B cell (primary cell): ENCODE measurements around the gene BLOC1S3. TPM values are rescaled to one million over a fixed set of nuclear protein-coding genes. Genes with fewer than 3 reads are reported as not detected.

ENCODE experiments used
- ATAC-seq: fragments of 200-7000 bp; cut with Tn5 transposase; one replicate; pipeline ENCODE4 v1.10.0; 2021; ENCODE audit warnings: low read depth, mild to moderate bottlenecking, moderate number of reproducible peaks, moderate library complexity
- CTCF ChIA-PET: fragments of 350-600 bp; sonication (Branson Sonifier 250); formaldehyde crosslinking; loops from one replicate; lab custom pipeline; 2021; ENCODE audit warnings: antibody characterized with exemption, inconsistent platforms; lab: Charles Lee
- POLR2A ChIA-PET: fragments of 350-600 bp; sonication (Branson Sonifier 250); formaldehyde crosslinking; loops from one replicate; lab custom pipeline; 2021; ENCODE audit warnings: antibody characterized with exemption; lab: Charles Lee
- DNase-seq: peaks from one replicate; pipeline ENCODE4 v3.0.0; 2013
- H2AFZ ChIP-seq: 2 replicates; pipeline ENCODE4 v1.6.1; 2012; ENCODE audit warnings: mild to moderate bottlenecking, low read depth, low read length; ENCODE audit not compliant: insufficient read depth, poor library complexity, severe bottlenecking
- H3K27ac ChIP-seq, 2 donors: 1 replicate in 1 of 2; 2 replicates in 1 of 2; pipeline ENCODE4 v1.5.1; 2012 to 2013; ENCODE audit warnings: low read length in 2 of 2, mild to moderate bottlenecking in 2 of 2, moderate library complexity in 1 of 2
- H3K27me3 ChIP-seq, 4 experiments: fragments of 200-600 bp in 1 of 4; sonication (generic) in 1 of 4; replicated peaks in 1 of 4; 1 replicate in 2 of 4; 2 replicates in 2 of 4; pipeline versions ENCODE4 v1.6.1 to v1.7.0; 2013 to 2016; ENCODE audit warnings: low read length in 3 of 4, mild to moderate bottlenecking in 2 of 4, mixed read lengths in 1 of 4, moderate library complexity in 1 of 4; ENCODE audit not compliant: insufficient read depth in 4 of 4, control insufficient read depth in 3 of 4; ENCODE audit errors: control extremely low read depth in 1 of 4
- H3K36me3 ChIP-seq, 2 experiments: replicated peaks in 1 of 2; 1 replicate in 1 of 2; 2 replicates in 1 of 2; pipeline versions ENCODE4 v1.6.1 to v1.7.1; 2013; ENCODE audit warnings: low read length in 1 of 2; ENCODE audit not compliant: insufficient read depth in 2 of 2, control insufficient read depth in 1 of 2; ENCODE audit errors: control extremely low read depth in 1 of 2, extremely low read depth in 1 of 2
- H3K4me1 ChIP-seq, 2 donors: fragments of 200-600 bp in 1 of 2; sonication (generic) in 1 of 2; 1 replicate in 1 of 2; 2 replicates in 1 of 2; pipeline versions ENCODE4 v1.5.1 to v1.6.1; 2013 to 2017; ENCODE audit warnings: low read length in 2 of 2; ENCODE audit not compliant: control insufficient read depth in 2 of 2, insufficient read depth in 2 of 2
- H3K4me2 ChIP-seq: replicated peaks from 2 replicates; pipeline ENCODE3; 2012; ENCODE audit warnings: mild to moderate bottlenecking, low read depth, low read length; ENCODE audit not compliant: poor library complexity, severe bottlenecking
- H3K4me3 ChIP-seq, 5 experiments: fragments of 200-600 bp in 1 of 5; sonication (generic) in 1 of 5; 1 replicate in 3 of 5; 2 replicates in 2 of 5; pipeline versions ENCODE4 v1.5.1 to v1.7.0; 2011 to 2016; ENCODE audit warnings: low read length in 4 of 5, mild to moderate bottlenecking in 4 of 5, low read depth in 2 of 5, control low read depth in 1 of 5, moderate library complexity in 1 of 5; ENCODE audit not compliant: insufficient read depth in 1 of 5; ENCODE audit errors: control extremely low read depth in 1 of 5, extremely low read depth in 1 of 5
- H3K79me2 ChIP-seq: fragments of 200-600 bp; sonication (generic); one replicate; pipeline ENCODE4 v1.6.0; 2016; ENCODE audit warnings: low read length; ENCODE audit not compliant: control insufficient read depth, insufficient read depth
- H3K9ac ChIP-seq: fragments of 200-600 bp; sonication (generic); 2 replicates; pipeline ENCODE4 v1.6.1; 2017; ENCODE audit warnings: mild to moderate bottlenecking, low read length, moderate library complexity
- H3K9me3 ChIP-seq, 3 donors: one replicate each; pipeline versions ENCODE4 v1.6.1 to v1.7.1; 2013; ENCODE audit warnings: low read length in 2 of 3; ENCODE audit not compliant: control insufficient read depth in 2 of 3, insufficient read depth in 1 of 3; ENCODE audit errors: control extremely low read depth in 1 of 3
- H4K20me1 ChIP-seq: 2 replicates; pipeline ENCODE4 v1.6.0; 2012; ENCODE audit warnings: mild to moderate bottlenecking, low read length; ENCODE audit not compliant: insufficient read depth, control insufficient read depth, poor library complexity, severe bottlenecking
- H3K27ac Mint-ChIP-seq: one replicate; pipeline ENCODE4 v1.8.0; 2021; ENCODE audit warnings: mixed read lengths
- H3K27me3 Mint-ChIP-seq: one replicate; pipeline ENCODE4 v1.8.0; 2021; ENCODE audit warnings: mixed read lengths
- H3K4me1 Mint-ChIP-seq: one replicate; pipeline ENCODE4 v1.8.0; 2021; ENCODE audit warnings: mixed read lengths
- H3K4me3 Mint-ChIP-seq: one replicate; pipeline ENCODE4 v1.8.0; 2021; ENCODE audit warnings: mixed read lengths
- H3K9me3 Mint-ChIP-seq: one replicate; pipeline ENCODE4 v1.8.0; 2022; ENCODE audit warnings: mixed read lengths; ENCODE audit not compliant: insufficient read depth
- CTCF ChIP-seq: fragments of 200-600 bp; IDR thresholded peaks from one replicate; pipeline ENCODE4 v1.8.0; 2022; ENCODE audit warnings: antibody characterized with exemption, mild to moderate bottlenecking
- EZH2 ChIP-seq: IDR thresholded peaks from 2 replicates; pipeline ENCODE4 v1.6.1; 2012; ENCODE audit warnings: borderline replicate concordance, low read depth, mild to moderate bottlenecking, moderate library complexity, low read length; ENCODE audit not compliant: insufficient read depth, poor library complexity, severe bottlenecking
- WGBS: methylation state at CpG from one replicate; pipeline ENCODE4 v1.1.5; 2013; ENCODE audit warnings: missing lambda C conversion rate; ENCODE audit not compliant: insufficient coverage; 5-methylcytosine and 5-hydroxymethylcytosine counted together
- intact Hi-C: fragments of 100-400 bp; cut with micrococcal nuclease; formaldehyde crosslinking; loops from one replicate; pipeline ENCODE4 v1.10.0; 2022
- polyA plus RNA-seq: library from polyadenylated mRNA; depleted of rRNA; stranded (reverse); fragments of >200 nt; gene quantifications from 2 replicates; pipeline ENCODE4 v1.2.3, GENCODE V29; 2012
- total RNA-seq, 2 donors: library from RNA; stranded (reverse); fragments of 120-200 nt in 1 of 2; gene quantifications; 1 replicate in 1 of 2; 2 replicates in 1 of 2; pipeline versions ENCODE4 v1.2.3 to v1.2.4, GENCODE V29; 2013 to 2022

BLOC1S3 gene
- total and polyA plus RNA-seq, 2 donors (not counting 1 experiment from before 2014, with no cell fraction given): 7.2 to 21.1 TPM

GRCh38 chr19:45150751-45151281 lies 27.8 kb upstream of the BLOC1S3 start:
- no peaks in the 10 kb centered on the region for H4K20me1 ChIP-seq
- ChIA-PET POLR2A (no interaction called here), CTCF (interaction anchor here (1.0 to 1.3 kb wide), 2 partner anchors 9 to 10 kb away, joined by 3 read pairs; partner anchors contain the start of gene NKPD1)
- no peak for TF ChIP-seq CTCF
- TF ChIP-seq EZH2: no peak
- H3K4me3 ChIP-seq: no peak overlapping the region
- Mint-ChIP-seq H3K4me3 (peak overlapping the region; percentile 54), H3K4me1 (peaks cover 18% of the 10 kb centered on the region), H3K9me3 (no peaks in the 10 kb centered on the region), H3K27ac (no peak overlapping the region), H3K27me3 (peaks cover 20% of the 10 kb centered on the region)
- no peak for DNase-seq
- H3K27me3 ChIP-seq: peaks cover 0 to 37% (median 11%) of the 10 kb centered on the region in 4 experiments
- intact Hi-C loops: no loop called here
- no peak overlapping the region for H3K27ac ChIP-seq
- H3K79me2 ChIP-seq: no peaks in the 10 kb centered on the region
- peaks cover 22 to 29% of the 10 kb centered on the region in 2 donors for H3K4me1 ChIP-seq
- H2AFZ ChIP-seq: no peak overlapping the region
- peaks cover 0 to 7% of the 10 kb centered on the region in 2 experiments for H3K36me3 ChIP-seq
- WGBS: 78% methylated on average over 4 of the region's 4 CpGs
- H3K9me3 ChIP-seq: peaks cover 0 to 22% (median 0%) of the 10 kb centered on the region in 3 donors
- no peak overlapping the region for H3K9ac ChIP-seq
- no peak overlapping the region for H3K4me2 ChIP-seq
- ATAC-seq: no peak

- 90% methylated on average over 7 of the region's 7 CpGs for WGBS
- Mint-ChIP-seq H3K27me3 (peaks cover 20% of the 10 kb centered on the region), H3K9me3 (no peaks in the 10 kb centered on the region), H3K27ac (no peak overlapping the region), H3K4me1 (peaks cover 18% of the 10 kb centered on the region), H3K4me3 (peak overlapping the region; percentile 54)
- CTCF ChIA-PET: interaction anchor here (1.0 to 1.3 kb wide), 2 partner anchors 9 kb away, joined by 3 read pairs; partner anchors contain the start of gene NKPD1
- no peaks in the 10 kb centered on the region for H3K79me2 ChIP-seq
- H3K4me3 ChIP-seq: no peak overlapping the region
- no peaks in the 10 kb centered on the region for H4K20me1 ChIP-seq
- no peak for ATAC-seq
- H3K9ac ChIP-seq: no peak overlapping the region
- H2AFZ ChIP-seq: no peak overlapping the region
- POLR2A ChIA-PET: no interaction called here
- DNase-seq: no peak
- H3K9me3 ChIP-seq: peaks cover 0 to 22% (median 0%) of the 10 kb centered on the region in 3 donors
- H3K36me3 ChIP-seq: peaks cover 0 to 7% of the 10 kb centered on the region in 2 experiments
- intact Hi-C loops: no loop called here
- peak overlapping the region; percentile 94 for H3K4me2 ChIP-seq
- no peak for TF ChIP-seq EZH2
- TF ChIP-seq CTCF: no peak
- peaks cover 22 to 29% of the 10 kb centered on the region in 2 donors for H3K4me1 ChIP-seq
- peaks cover 0 to 42% (median 11%) of the 10 kb centered on the region in 4 experiments for H3K27me3 ChIP-seq
- no peak overlapping the region for H3K27ac ChIP-seq
Measured at GRCh38 chr19:45151320-45151719, 27.3 kb upstream of the BLOC1S3 start.
